HEK293T (cell line): ENCODE results near the gene CDH4.

Experiments
- ARNT ChIP-seq: fragments of 450-650 bp; IDR thresholded peaks from 2 replicates; pipeline ENCODE4 v1.6.1; 2017; ENCODE audit warnings: mild to moderate bottlenecking
- FOXK2 ChIP-seq: fragments of 450-650 bp; IDR thresholded peaks from 2 replicates; pipeline ENCODE4 v1.6.1; 2016; ENCODE audit warnings: mild to moderate bottlenecking
- SP1 ChIP-seq: fragments of 450-650 bp; IDR thresholded peaks from 2 replicates; pipeline ENCODE4 v1.6.1; 2017
- TARDBP ChIP-seq: fragments of 450-650 bp; IDR thresholded peaks from 2 replicates; pipeline ENCODE4 v1.6.1; 2016

DNA sequence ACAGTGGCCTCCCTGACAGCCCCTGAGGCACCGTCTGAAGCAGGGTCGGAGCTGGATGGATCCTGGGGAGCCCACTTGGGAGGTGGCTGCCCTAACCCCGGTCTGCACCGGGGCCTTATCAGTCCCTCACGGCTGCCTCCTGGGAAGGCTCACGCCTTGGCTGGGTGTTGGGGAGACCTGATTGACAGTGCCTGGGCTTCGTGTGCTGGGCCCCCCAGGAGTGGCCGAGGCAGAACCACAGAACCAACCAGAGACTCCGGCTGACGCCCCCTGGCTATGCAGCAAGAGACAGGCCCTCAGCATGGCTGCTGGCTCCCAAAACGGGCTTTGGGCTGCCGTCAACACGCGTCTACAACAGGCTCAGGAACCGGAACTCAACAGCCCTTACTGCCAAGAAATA lies 594.0 kb downstream of the CDH4 start:
- no peak for TF ChIP-seq FOXK2
- no peak for TF ChIP-seq TARDBP
- no peak for TF ChIP-seq SP1
- TF ChIP-seq ARNT, result no peak
